PC-9 (cell line): ENCODE data around the gene DUXB. TPM values are rescaled to one million over a fixed set of nuclear protein-coding genes. Genes with fewer than 3 reads are reported as not detected.

Experiments used
- BruUV-seq: library from RNA; stranded (reverse); fragments of 400-500 nt; replicated peaks from 2 replicates; lab custom pipeline; 2021; lab: Mats Ljungman, UMichigan
- CTCF ChIA-PET: fragments of 300-600 bp; sonication (Branson Sonifier 250); formaldehyde crosslinking; loops from one replicate; lab custom pipeline; 2022; ENCODE audit warnings: antibody characterized with exemption; lab: Charles Lee
- POLR2A ChIA-PET: fragments of 300-600 bp; sonication (Branson Sonifier 250); formaldehyde crosslinking; loops from one replicate; lab custom pipeline; 2022; ENCODE audit warnings: antibody characterized with exemption; ENCODE audit not compliant: unreplicated experiment; lab: Charles Lee
- DNase-seq, 2 experiments: peaks; one replicate each; pipeline versions ENCODE4 v3.0.0 to v3.0.0-alpha.2; 2015 to 2022; ENCODE audit warnings: mixed read lengths in 1 of 2
- H2AFZ ChIP-seq: fragments of 200-600 bp; sonication (generic); 2 replicates; pipeline ENCODE4 v1.8.1; 2017; ENCODE audit warnings: antibody characterized with exemption
- H3F3A ChIP-seq: fragments of 200-600 bp; sonication (generic); 2 replicates; pipeline ENCODE4 v1.8.1; 2017; ENCODE audit warnings: antibody characterized with exemption, mild to moderate bottlenecking, low read depth; ENCODE audit not compliant: insufficient read depth
- H3K27ac ChIP-seq: fragments of 200-600 bp; sonication (generic); 2 replicates; pipeline ENCODE4 v1.6.1; 2016; ENCODE audit warnings: mixed run types
- H3K27me3 ChIP-seq: fragments of 200-600 bp; sonication (generic); 2 replicates; pipeline ENCODE4 v1.6.1; 2016; ENCODE audit warnings: low read depth, mixed run types; ENCODE audit not compliant: insufficient read depth
- H3K36me3 ChIP-seq: fragments of 200-600 bp; sonication (generic); 2 replicates; pipeline ENCODE4 v1.6.1; 2016; ENCODE audit warnings: low read depth, mixed run types
- H3K4me1 ChIP-seq: fragments of 200-600 bp; sonication (generic); replicated peaks from 2 replicates; pipeline ENCODE4 v1.6.1; 2016; ENCODE audit warnings: mixed run types; ENCODE audit not compliant: insufficient read depth
- H3K4me2 ChIP-seq: fragments of 200-600 bp; sonication (generic); 2 replicates; pipeline ENCODE4 v1.6.1; 2017; ENCODE audit warnings: mixed run types
- H3K4me3 ChIP-seq: fragments of 200-600 bp; sonication (generic); 2 replicates; pipeline ENCODE4 v1.6.1; 2016; ENCODE audit warnings: mixed run types
- H3K79me2 ChIP-seq: fragments of 200-600 bp; sonication (generic); 2 replicates; pipeline ENCODE4 v1.6.1; 2017; ENCODE audit warnings: low read depth, mixed run types
- H3K9me2 ChIP-seq: fragments of 200-600 bp; sonication (generic); 2 replicates; pipeline ENCODE4 v1.8.1; 2017; ENCODE audit warnings: mild to moderate bottlenecking; ENCODE audit not compliant: insufficient read depth
- H3K9me3 ChIP-seq: fragments of 200-600 bp; sonication (generic); 2 replicates; pipeline ENCODE4 v1.8.1; 2016; ENCODE audit warnings: low read depth; ENCODE audit not compliant: insufficient read depth
- H4K20me1 ChIP-seq: fragments of 200-600 bp; sonication (generic); 2 replicates; pipeline ENCODE4 v1.8.1; 2017; ENCODE audit not compliant: insufficient read depth
- EZH2 ChIP-seq: fragments of 200-600 bp; sonication (generic); IDR thresholded peaks from 2 replicates; pipeline ENCODE4 v1.8.0; 2017; ENCODE audit warnings: antibody characterized with exemption, low read depth
- intact Hi-C: fragments of 100-400 bp; cut with micrococcal nuclease; formaldehyde crosslinking; loops from one replicate; pipeline ENCODE4 v1.10.0; 2022; ENCODE audit not compliant: unreplicated experiment
- total RNA-seq: library from RNA; stranded (reverse); gene quantifications from 2 replicates; pipeline ENCODE4 v1.2.3, GENCODE V29; 2021
- TF ChIP-seq, protein P1 (sequence below): fragments of 200-600 bp; sonication (generic); conservative IDR thresholded peaks from 2 replicates; pipeline ENCODE4 v1.6.1; 2017; ENCODE audit warnings: mixed run types, antibody characterized with exemption, mild to moderate bottlenecking, moderate library complexity

The DUXB gene
- total RNA-seq, 1 experiment from 2014 or later, result not detected

DNA sequence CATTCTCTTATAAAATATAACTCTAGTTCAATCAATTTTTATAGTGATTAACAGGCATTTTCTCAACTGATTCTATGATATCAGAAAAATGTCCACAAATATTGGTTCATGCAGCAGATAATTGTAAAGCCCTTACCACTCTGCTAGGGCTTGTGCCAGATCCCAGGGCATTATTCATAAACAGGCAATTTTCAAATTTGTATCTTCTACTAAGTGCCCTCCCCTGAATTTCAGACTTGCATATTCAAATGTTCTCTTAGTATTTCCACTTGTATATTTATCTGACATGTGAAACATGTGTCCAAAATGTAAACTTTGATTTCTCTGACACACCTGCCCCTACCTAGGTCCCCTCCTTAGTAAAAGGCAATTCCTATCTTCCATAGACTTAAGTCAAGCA is 33.8 kb downstream of the DUXB start:
- Histone ChIP-seq H3K4me1 (no peaks in the 10 kb centered on the region), H3K27ac (no peak overlapping the region), H3F3A (no peaks in the 10 kb centered on the region), H3K27me3 (no peaks in the 10 kb centered on the region), H3K4me2 (no peak overlapping the region), H3K9me3 (no peaks in the 10 kb centered on the region), H2AFZ (no peak overlapping the region), H4K20me1 (no peaks in the 10 kb centered on the region), H3K4me3 (no peak overlapping the region), H3K36me3 (no peaks in the 10 kb centered on the region), H3K79me2 (no peaks in the 10 kb centered on the region), H3K9me2 (no peaks in the 10 kb centered on the region)
- TF ChIP-seq, protein P1, sequence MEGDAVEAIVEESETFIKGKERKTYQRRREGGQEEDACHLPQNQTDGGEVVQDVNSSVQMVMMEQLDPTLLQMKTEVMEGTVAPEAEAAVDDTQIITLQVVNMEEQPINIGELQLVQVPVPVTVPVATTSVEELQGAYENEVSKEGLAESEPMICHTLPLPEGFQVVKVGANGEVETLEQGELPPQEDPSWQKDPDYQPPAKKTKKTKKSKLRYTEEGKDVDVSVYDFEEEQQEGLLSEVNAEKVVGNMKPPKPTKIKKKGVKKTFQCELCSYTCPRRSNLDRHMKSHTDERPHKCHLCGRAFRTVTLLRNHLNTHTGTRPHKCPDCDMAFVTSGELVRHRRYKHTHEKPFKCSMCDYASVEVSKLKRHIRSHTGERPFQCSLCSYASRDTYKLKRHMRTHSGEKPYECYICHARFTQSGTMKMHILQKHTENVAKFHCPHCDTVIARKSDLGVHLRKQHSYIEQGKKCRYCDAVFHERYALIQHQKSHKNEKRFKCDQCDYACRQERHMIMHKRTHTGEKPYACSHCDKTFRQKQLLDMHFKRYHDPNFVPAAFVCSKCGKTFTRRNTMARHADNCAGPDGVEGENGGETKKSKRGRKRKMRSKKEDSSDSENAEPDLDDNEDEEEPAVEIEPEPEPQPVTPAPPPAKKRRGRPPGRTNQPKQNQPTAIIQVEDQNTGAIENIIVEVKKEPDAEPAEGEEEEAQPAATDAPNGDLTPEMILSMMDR, result no peak
- no peak for TF ChIP-seq EZH2
- no peak for DNase-seq
- CTCF ChIA-PET, result no interaction called here
- POLR2A ChIA-PET, result no interaction called here
- intact Hi-C loops, result no loop called here
- no TSS peak for BruUV-seq

DNA sequence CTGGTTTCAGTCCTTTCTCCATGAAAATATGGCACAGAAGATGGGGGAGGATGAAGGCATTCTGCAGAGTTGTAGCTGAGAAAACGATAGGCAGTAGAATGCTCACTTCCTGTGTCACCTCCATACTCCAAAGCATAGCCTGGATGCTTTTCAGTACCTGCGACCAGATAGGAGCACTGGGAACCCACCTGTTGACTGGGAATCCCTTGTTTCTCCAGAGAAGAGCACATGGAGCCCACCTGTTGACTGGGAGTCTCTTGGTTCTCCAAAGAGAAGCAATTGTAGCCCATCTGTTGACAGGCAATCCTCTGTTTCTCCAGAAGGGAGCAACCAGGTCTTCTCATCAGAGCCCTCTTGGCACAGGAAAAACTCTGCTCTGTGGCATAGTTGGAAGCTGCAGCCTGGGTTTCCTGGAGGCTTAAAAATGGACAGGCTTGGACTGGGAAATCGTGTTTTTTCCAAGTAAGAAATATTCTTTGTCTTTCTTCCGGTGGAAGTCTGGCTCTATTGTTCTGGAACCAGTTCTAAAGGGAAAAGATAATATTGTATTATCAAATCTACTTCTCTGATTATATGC is 40.4 kb downstream of the DUXB start:
- ChIA-PET POLR2A (no interaction called here), CTCF (no interaction called here)
- no peak for DNase-seq
- intact Hi-C loops, result no loop called here
- Histone ChIP-seq H3K4me3 (no peak overlapping the region), H3K4me1 (no peaks in the 10 kb centered on the region), H3K9me3 (no peaks in the 10 kb centered on the region), H2AFZ (no peak overlapping the region), H3K4me2 (no peak overlapping the region), H3K27me3 (no peaks in the 10 kb centered on the region), H3F3A (no peaks in the 10 kb centered on the region), H4K20me1 (no peaks in the 10 kb centered on the region; the same call in 1 of the 2 replicates), H3K36me3 (peaks cover 17% of the 10 kb centered on the region), H3K9me2 (no peaks in the 10 kb centered on the region), H3K79me2 (no peaks in the 10 kb centered on the region), H3K27ac (no peak overlapping the region)
- TF ChIP-seq EZH2, result no peak
- TF ChIP-seq, protein P1, result no peak
- BruUV-seq, result no TSS peak

DNA sequence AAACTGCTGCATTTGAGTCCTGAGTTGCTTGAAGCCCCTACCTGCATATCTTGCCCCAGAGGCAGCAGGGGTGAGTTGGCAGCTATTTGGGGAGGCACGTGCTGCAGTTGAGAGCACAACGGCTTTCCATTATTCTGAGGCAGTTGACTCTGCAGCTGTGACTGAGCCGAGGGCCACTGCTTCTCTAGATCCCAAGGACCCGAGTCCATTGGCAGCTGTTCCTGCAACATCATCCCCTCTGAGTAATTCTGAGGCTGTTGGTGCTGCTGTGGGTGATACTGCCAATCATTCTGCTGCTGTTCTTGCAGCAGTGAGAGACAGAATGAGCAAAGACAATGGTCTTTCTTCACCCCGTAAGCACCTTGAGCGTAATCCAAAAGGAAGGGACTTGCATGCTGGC is 40.9 kb downstream of the DUXB start:
- intact Hi-C loops, result no loop called here
- no peaks in the 10 kb centered on the region for H3K79me2 ChIP-seq
- H3K9me3 ChIP-seq, result no peaks in the 10 kb centered on the region
- DNase-seq, result no peak
- H3K36me3 ChIP-seq, result peaks cover 17% of the 10 kb centered on the region
- H3K4me2 ChIP-seq, result no peak overlapping the region
- H3F3A ChIP-seq, result no peaks in the 10 kb centered on the region
- CTCF ChIA-PET, result no interaction called here
- H3K27me3 ChIP-seq, result no peaks in the 10 kb centered on the region
- H2AFZ ChIP-seq, result no peak overlapping the region
- POLR2A ChIA-PET, result no interaction called here
- TF ChIP-seq, protein P1, result no peak
- TF ChIP-seq EZH2, result no peak
- no peaks in the 10 kb centered on the region for H3K9me2 ChIP-seq
- BruUV-seq, result no TSS peak
- H3K4me1 ChIP-seq, result no peaks in the 10 kb centered on the region
- no peak overlapping the region for H3K4me3 ChIP-seq
- no peaks in the 10 kb centered on the region; the same call in 1 of the 2 replicates for H4K20me1 ChIP-seq
- no peak overlapping the region for H3K27ac ChIP-seq
